Caco-2 (cell line): ENCODE measurements around the gene HIPK2. TPM values are rescaled to one million over a fixed set of nuclear protein-coding genes. Genes with fewer than 3 reads are reported as not detected.

Experiments
- BruUV-seq: library from RNA; stranded (reverse); fragments of 400-500 nt; replicated peaks from 2 replicates; lab custom pipeline; 2021; lab: Mats Ljungman, UMichigan
- CTCF ChIA-PET: fragments of 300-600 bp; sonication (Branson Sonifier 250); formaldehyde crosslinking; loops from one replicate; lab custom pipeline; 2022; ENCODE audit warnings: antibody characterized with exemption; lab: Charles Lee
- POLR2A ChIA-PET: fragments of 300-600 bp; sonication (Branson Sonifier 250); formaldehyde crosslinking; loops from one replicate; lab custom pipeline; 2022; ENCODE audit warnings: antibody characterized with exemption; lab: Charles Lee
- DNase-seq, 2 experiments: peaks; one replicate each; pipeline versions ENCODE4 v3.0.0 to v3.0.0-alpha.2; 2020 to 2022
- H3K27me3 ChIP-seq: replicated peaks from 2 replicates; pipeline ENCODE4 v1.6.0; 2011; ENCODE audit warnings: low read length; ENCODE audit not compliant: control insufficient read depth, insufficient read depth
- H3K36me3 ChIP-seq: 2 replicates; pipeline ENCODE4 v1.5.1; 2011; ENCODE audit warnings: low read length; ENCODE audit not compliant: control insufficient read depth, insufficient read depth
- H3K4me1 ChIP-seq: fragments of 250-450 bp; sonication (Bioruptor Pico); 2 replicates; pipeline ENCODE4 v1.5.1; 2020; ENCODE audit warnings: mild to moderate bottlenecking
- H3K4me3 ChIP-seq: 2 replicates; pipeline ENCODE4 v1.5.1; 2011; ENCODE audit warnings: low read depth, mild to moderate bottlenecking, control low read depth, low read length
- H3K9me3 ChIP-seq: fragments of 250-450 bp; sonication (Bioruptor Pico); 2 replicates; pipeline ENCODE4 v1.5.1; 2020; ENCODE audit warnings: mild to moderate bottlenecking, moderate library complexity
- H3K27ac Mint-ChIP-seq: one replicate; pipeline ENCODE4 v1.8.0; 2022; ENCODE audit warnings: mixed read lengths; ENCODE audit not compliant: unreplicated experiment
- H3K27me3 Mint-ChIP-seq: one replicate; pipeline ENCODE4 v1.8.0; 2022; ENCODE audit warnings: mixed read lengths; ENCODE audit not compliant: insufficient read depth, unreplicated experiment
- H3K36me3 Mint-ChIP-seq: one replicate; pipeline ENCODE4 v1.8.0; 2022; ENCODE audit warnings: mild to moderate bottlenecking, mixed read lengths; ENCODE audit not compliant: insufficient read depth, unreplicated experiment
- H3K4me1 Mint-ChIP-seq: one replicate; pipeline ENCODE4 v1.8.0; 2022; ENCODE audit warnings: low read depth, mixed read lengths; ENCODE audit not compliant: unreplicated experiment
- H3K4me3 Mint-ChIP-seq: one replicate; pipeline ENCODE4 v1.8.0; 2022; ENCODE audit warnings: mild to moderate bottlenecking, moderate library complexity, mixed read lengths; ENCODE audit not compliant: unreplicated experiment
- H3K9me3 Mint-ChIP-seq: one replicate; pipeline ENCODE4 v1.8.0; 2022; ENCODE audit warnings: mixed read lengths; ENCODE audit not compliant: unreplicated experiment
- intact Hi-C: fragments of 100-400 bp; cut with micrococcal nuclease; formaldehyde crosslinking; loops from one replicate; pipeline ENCODE4 v1.10.0; 2022; ENCODE audit not compliant: unreplicated experiment
- total RNA-seq: library from RNA; stranded (reverse); gene quantifications from 2 replicates; pipeline ENCODE4 v1.2.3, GENCODE V29; 2022
- TF ChIP-seq, protein P1 (sequence below), 2 experiments: fragments of 200-600 bp in 1 of 2; IDR thresholded peaks; 1 replicate in 1 of 2; 2 replicates in 1 of 2; pipeline versions ENCODE4 v1.5.1 to v1.8.0; 2011 to 2022; ENCODE audit warnings: antibody characterized with exemption in 1 of 2, control low read depth in 1 of 2, inconsistent platforms in 1 of 2, low read depth in 1 of 2, low read length in 1 of 2, mild to moderate bottlenecking in 1 of 2, moderate library complexity in 1 of 2; ENCODE audit not compliant: insufficient read depth in 1 of 2, severe bottlenecking in 1 of 2, unreplicated experiment in 1 of 2

HIPK2 gene
- total RNA-seq, 1 experiment from 2014 or later: 42.8 TPM

DNA sequence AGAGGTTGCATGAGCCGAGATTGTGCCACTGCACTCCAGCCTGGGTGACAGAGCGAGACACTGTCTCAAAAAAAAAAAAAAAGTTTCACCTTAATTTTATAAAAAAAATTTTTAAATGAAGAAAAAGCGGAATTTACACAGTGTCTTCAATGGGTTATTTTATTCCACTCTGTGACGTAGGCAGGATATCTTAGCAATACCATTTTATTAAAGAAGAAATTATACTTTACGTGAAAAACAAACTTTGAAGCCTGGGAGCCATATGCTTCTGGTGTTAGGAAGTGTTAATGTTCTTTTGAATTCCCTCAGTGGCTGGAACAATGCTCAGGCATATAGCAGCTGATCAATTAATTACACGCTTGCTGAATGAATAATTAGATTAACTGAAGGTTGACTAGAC, 176.6 kb downstream of the HIPK2 start:
- Mint-ChIP-seq H3K9me3 (no peaks in the 10 kb centered on the region), H3K4me3 (no peak overlapping the region), H3K27me3 (no peaks in the 10 kb centered on the region), H3K36me3 (peaks cover 16% of the 10 kb centered on the region), H3K27ac (no peak overlapping the region), H3K4me1 (no peaks in the 10 kb centered on the region)
- Histone ChIP-seq H3K27me3 (no peaks in the 10 kb centered on the region), H3K9me3 (no peaks in the 10 kb centered on the region), H3K36me3 (peaks cover 3% of the 10 kb centered on the region), H3K4me1 (no peaks in the 10 kb centered on the region), H3K4me3 (no peak overlapping the region)
- intact Hi-C loops: no loop called here
- ChIA-PET CTCF (interaction anchor here (1.5 to 1.8 kb wide), 4 partner anchors 12 to 280 kb away, joined by 3 to 19 read pairs (median 12); no protein-coding TSS in a partner anchor), POLR2A (no interaction called here)
- TF ChIP-seq, protein P1, sequence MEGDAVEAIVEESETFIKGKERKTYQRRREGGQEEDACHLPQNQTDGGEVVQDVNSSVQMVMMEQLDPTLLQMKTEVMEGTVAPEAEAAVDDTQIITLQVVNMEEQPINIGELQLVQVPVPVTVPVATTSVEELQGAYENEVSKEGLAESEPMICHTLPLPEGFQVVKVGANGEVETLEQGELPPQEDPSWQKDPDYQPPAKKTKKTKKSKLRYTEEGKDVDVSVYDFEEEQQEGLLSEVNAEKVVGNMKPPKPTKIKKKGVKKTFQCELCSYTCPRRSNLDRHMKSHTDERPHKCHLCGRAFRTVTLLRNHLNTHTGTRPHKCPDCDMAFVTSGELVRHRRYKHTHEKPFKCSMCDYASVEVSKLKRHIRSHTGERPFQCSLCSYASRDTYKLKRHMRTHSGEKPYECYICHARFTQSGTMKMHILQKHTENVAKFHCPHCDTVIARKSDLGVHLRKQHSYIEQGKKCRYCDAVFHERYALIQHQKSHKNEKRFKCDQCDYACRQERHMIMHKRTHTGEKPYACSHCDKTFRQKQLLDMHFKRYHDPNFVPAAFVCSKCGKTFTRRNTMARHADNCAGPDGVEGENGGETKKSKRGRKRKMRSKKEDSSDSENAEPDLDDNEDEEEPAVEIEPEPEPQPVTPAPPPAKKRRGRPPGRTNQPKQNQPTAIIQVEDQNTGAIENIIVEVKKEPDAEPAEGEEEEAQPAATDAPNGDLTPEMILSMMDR (IDR thresholded peaks at IDR 0.05; ENCODE audit: insufficient read depth in 1 of 2, low read depth in 1 of 2, low read length in 1 of 2, severe bottlenecking in 1 of 2, unreplicated experiment in 1 of 2): no peak
- no peak for DNase-seq
- no TSS peak for BruUV-seq

GRCh38 chr7:139600306-139600705, 177.5 kb downstream of the HIPK2 start:
- no peaks in the 10 kb centered on the region for H3K9me3 ChIP-seq
- ChIA-PET CTCF (interaction anchor here (1.0 kb wide), 1 partner anchor 402 kb away, joined by 3 read pairs; no protein-coding TSS in a partner anchor), POLR2A (no interaction called here)
- H3K27me3 ChIP-seq: no peaks in the 10 kb centered on the region
- TF ChIP-seq, protein P1 (IDR thresholded peaks at IDR 0.05; ENCODE audit: insufficient read depth in 1 of 2, low read depth in 1 of 2, low read length in 1 of 2, severe bottlenecking in 1 of 2, unreplicated experiment in 1 of 2): no peak
- Mint-ChIP-seq H3K9me3 (no peaks in the 10 kb centered on the region), H3K27ac (no peak overlapping the region), H3K4me3 (no peak overlapping the region), H3K36me3 (peaks cover 16% of the 10 kb centered on the region), H3K4me1 (no peaks in the 10 kb centered on the region), H3K27me3 (no peaks in the 10 kb centered on the region)
- H3K4me1 ChIP-seq: no peaks in the 10 kb centered on the region
- DNase-seq: no peak
- peaks cover 4% of the 10 kb centered on the region for H3K36me3 ChIP-seq
- no peak overlapping the region for H3K4me3 ChIP-seq
- BruUV-seq: no TSS peak
- intact Hi-C loops: no loop called here

DNA sequence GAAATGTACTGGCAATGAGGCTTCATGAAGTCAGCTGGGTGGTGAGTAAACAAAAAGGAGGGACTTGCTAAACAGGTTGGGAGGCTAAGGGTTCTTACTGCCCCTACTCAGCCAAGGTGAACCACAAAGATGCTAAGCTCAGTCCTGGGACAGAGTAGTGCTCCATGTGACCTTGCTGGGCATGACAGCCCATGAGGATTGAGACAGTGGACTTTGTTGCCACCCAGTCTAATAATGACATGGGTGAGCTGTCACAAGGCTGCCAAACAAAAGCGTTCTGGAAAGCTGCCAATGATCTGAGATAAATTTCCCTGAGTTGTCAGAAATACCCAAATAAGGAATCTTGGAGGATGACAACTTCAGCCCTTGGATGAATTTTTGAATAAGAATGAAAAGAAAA, 179.2 kb downstream of the HIPK2 start:
- CTCF ChIA-PET: interaction anchor here (0.7 to 1.0 kb wide), 2 partner anchors 21 to 95 kb away, joined by 3 read pairs; no protein-coding TSS in a partner anchor
- intact Hi-C loops: no loop called here
- no TSS peak for BruUV-seq
- TF ChIP-seq, protein P1 (IDR thresholded peaks at IDR 0.05; ENCODE audit: insufficient read depth in 1 of 2, low read depth in 1 of 2, low read length in 1 of 2, severe bottlenecking in 1 of 2, unreplicated experiment in 1 of 2): no peak
- H3K4me3 Mint-ChIP-seq: no peak overlapping the region
- H3K27me3 Mint-ChIP-seq: no peaks in the 10 kb centered on the region
- H3K36me3 Mint-ChIP-seq: peaks cover 16% of the 10 kb centered on the region
- H3K4me1 Mint-ChIP-seq: no peaks in the 10 kb centered on the region
- POLR2A ChIA-PET: no interaction called here
- Histone ChIP-seq H3K9me3 (no peaks in the 10 kb centered on the region), H3K4me3 (no peak overlapping the region), H3K27me3 (no peaks in the 10 kb centered on the region), H3K4me1 (no peaks in the 10 kb centered on the region), H3K36me3 (peaks cover 5% of the 10 kb centered on the region)
- no peak overlapping the region for H3K27ac Mint-ChIP-seq
- no peaks in the 10 kb centered on the region for H3K9me3 Mint-ChIP-seq
- DNase-seq: no peak
